Hematopoietic multipotent progenitor cell treated with erythropoietin and hydrocortisone succinate and interleukin-3 and kit ligand, for 6 days (in vitro differentiated cells): ENCODE data around the gene NPB.
A peak's percentile ranks its signal among the peaks of the same experiment; 100 is the strongest.
"Not testable (repeated sequence)": the region's sequence is repeated elsewhere in the genome, so short reads cannot be mapped to it uniquely, and the experiment has no call there.

Experiments
- DNase-seq: peaks from one replicate; pipeline ENCODE4 v3.0.0-alpha.2; 2015

The NPB gene

DNA sequence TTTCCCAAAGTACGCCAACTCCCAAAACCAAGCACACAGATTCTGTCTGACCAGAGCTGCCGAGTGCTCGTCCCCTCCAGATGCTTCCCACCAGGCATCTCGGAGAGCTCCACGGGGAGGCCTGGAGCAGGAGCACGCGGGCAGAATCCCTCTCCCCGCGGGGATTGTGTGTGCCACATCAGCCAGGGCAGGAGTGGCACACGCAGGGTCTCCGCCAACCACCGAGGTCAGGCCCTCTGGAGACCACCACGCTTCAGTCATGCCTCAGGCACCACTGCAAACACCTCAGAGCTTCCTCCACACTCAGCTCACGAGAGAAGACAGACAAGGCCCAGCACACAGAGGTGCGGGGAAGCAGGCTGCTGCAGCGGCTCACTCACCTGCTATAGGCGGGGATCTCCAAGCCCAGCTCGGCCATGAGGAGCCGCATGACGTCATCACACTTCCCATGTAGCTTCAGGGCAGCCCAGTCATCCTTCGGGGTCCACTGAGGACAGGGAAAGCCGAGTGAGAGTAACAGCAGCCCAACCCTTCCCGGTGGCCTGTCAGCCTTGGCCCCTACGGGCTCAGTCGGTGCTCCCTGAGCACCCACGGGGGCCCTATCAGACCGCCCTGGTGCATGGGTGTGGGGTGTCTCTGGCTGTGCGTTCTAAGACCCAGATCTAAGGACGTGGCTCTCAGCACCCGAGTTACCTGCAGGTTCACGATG lies 11.5 kb downstream of the NPB start:
- DNase-seq, result no peak

DNA sequence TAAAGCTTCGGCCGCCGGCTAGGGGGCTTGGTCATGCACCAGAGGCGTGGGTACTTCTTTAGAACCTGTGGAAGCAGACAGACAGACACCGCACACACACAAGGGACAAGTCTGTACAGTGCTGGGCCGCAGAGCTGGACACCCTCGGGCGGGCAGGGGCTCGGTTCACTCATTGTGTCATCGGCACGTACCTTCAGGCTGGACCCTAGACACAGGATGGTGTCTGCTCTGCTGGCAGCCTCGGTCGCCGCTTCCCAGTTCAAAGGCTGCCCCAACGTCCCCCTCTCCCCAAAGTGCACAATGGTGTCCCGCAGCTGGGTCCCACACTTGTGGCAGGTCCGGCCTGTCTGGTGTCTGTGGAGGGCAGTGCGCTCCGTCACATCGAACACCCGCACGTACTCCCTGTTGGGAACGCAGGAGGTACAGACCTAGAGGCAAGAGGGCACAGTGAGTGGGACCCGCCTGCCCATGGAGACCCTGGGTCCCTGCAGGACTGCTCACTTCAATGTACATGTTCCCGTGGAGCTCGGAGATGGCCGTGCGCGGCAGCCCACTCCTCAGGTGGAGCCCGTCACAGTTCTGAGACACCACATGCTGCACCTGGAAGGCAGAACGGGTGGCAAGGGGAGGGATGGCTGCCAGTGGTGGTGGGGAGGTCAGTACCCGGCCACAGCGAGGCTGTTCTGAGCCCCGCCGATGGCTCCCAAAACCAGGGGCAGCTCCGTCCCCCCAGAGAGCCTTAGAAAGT lies 12.2 kb downstream of the NPB start:
- no peak for DNase-seq

DNA sequence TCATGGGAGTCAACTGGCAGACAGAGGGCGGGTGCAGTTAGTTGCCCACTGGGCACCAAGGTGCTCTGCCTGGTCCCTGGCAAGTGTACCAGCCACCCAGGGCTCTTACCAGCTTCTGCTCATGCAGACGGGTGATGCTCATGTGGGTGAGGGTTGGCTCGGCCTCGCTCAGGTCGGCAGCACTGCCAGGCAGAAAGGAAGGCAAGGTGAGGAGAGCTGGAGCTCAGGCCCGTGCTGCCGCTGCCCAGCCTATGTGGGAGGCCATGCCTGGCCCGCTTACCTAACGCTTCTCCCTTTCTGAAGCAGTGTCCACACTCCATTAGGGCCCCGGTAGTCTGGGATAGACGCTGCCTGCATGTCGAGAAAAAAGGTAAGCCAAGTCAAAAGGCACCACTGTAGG lies 13.3 kb downstream of the NPB start:
- no peak for DNase-seq

DNA sequence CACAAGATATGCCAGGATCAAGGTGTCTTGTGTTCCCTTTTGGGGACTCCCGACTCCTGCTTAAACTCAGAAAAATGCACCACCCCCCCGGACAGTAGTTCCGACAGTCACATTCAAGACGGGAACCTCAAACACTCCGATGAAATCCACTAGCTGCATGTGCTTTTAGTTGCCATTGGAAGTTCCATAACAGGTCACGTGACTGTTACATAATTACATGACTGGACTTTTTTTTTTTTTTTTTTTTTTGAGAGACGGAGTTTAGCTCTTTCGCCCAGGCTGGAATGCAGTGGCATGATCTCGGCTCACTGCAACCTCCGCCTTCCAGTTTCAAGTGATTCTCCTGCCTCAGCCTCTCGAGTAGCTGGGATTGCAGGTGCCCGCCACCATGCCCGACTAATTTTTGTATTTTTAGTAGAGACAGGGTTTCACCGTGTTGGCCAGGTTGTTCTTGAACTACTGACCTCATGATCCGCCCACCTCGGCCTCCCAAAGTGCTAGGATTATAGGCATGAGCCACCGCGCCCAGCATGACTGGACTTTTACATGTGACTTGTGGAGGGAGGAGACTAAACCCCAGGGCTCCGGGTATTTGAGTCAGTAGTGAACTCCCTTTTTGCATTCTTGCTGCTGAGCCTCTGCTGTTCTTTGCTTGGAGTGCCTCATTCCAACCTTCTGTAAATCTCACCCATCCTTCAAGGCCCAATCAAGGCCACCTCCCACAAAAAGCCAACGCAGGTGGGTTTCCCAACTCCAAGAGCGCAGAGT lies 14.4 kb downstream of the NPB start:
- peak; percentile 65 for DNase-seq

DNA sequence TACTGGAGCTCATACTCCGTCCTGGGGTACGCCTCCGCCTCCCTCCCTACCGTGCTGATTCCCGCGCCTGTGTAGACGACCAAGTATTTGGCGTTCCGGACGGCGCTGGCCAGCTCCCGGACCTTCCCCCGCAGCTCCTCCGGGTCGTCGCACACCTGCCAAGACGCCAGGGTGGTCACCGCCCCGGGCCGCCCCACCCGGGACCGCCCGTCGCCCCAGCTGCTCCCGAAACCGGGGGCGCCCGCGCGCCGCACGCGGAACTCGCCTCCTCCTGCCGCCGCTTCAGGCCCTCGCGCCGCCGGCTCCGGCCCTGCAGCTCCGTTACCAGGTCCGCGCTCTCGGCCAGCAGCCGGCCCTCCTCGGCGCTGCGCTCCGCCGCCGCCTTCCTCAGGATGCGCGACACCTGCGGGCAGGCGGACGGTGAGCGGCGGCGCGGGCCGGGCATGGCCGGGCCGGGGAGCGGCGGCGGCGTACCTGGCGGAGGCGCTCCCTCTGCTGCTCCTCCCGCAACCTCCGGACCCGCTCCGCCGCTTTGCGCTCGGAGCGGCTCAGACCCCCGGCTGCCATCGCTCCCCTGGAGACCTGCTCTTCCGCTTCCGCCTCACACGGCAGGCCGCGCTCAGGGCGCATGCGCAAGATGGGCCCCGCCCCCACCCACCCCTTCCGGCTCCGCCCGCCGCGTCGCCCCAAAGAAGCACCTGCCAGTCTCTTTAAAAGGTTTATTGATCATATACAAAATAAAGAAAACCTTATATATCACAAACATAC lies 15.7 kb downstream of the NPB start, which contains the start of gene SIRT7:
Gene SIRT7 (minus strand): TSS at position 612 of the 768 bp plus-strand sequence. CDS start 45 bp downstream, at position 567.
- DNase-seq, result peak; percentile 89

GRCh38 chr17:81918333-81918669 lies 16.3 kb downstream of the NPB start:
- not testable (repeated sequence) for DNase-seq

DNA sequence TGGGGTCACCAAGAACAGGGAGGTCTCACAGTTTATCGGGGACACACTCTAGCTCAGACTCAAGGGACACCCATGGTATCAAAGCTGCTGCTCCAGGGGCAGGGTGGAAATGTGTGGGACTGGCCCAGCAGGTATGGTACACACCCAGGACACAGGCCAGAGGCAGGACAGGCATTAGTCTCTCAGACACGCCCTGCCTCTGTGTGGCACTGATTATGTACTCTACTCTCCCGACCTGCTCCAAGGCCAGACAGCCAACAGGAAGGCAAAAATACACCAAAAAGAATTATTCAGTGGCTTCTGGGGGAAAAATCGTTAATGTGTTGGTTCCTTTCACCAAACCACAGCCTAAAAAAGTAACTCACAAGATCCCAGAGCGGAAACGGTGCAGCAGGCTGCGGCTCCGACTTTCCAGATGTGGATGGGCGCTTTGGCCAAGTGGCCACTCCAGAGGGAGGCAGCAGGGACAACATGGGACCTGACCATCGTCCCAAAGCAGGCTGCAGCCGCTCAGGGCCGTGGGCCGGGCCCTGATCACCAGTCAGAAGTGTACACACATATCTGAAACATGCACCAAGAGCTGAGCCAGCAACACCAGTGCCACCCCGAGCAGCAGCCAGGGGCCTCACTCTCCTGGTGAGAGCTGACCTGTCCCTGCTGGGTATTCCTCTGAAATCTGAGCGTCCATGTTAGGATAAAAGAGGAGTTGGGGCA lies 17.0 kb downstream of the NPB start:
- peak; percentile 74 for DNase-seq

DNA sequence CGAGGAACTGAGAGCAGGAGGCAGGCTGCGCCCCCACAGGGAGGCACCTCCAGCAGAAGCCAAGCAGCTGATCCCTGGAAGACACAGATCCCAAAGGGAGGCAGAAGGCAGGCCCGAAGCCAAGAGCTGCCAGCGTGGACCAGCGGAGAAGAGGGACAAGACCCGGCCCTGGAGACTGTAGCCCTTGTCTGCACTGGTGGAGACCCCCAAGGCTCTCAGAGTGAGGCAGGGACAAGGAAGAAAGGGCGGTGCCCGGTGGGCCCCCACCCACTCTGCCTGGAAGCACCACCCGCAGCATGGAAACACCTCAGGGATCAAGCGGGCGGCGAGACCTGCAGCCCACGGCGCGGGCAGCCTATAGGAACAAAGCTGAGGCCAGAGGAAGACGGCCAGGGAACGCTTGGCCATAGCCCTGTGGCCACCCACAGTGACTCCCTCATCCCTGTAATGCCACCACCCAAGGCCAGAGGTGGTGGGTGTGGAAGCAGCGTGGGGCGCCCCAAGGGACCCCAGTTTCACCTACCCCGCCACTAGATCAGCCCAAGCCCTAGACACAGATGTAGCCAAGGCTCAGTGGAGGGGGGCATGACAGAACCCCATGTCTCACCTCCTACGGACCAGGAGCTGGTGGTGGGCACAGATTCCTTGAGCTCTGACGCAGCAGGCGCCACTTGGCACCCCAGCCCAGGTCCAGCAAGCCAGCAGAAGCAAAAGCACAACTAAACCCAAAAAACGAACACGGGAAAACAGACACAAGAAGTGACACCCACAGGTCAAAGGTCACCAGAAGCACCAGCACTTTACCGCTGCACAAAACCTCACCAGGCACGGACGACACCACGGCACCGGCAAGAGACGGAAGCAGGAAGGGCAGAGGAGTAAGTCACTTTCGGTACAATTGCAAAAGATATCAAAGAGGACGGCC lies 18.8 kb downstream of the NPB start:
- DNase-seq, result no peak

DNA sequence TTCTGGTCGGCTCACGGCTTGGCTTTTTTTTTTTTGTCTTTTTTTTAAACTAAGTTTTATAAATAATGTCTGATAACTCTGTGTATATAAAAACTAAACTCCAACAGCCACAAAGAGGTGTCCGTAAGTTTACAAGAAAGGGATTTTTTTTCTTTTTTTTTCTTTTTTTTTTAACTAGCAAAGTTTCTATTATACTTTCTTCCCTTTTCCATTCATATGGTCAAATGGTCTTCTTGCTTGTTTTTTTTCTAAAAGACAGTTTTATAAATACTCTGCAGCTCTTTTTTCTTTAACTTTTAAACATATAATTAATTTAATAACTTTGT lies 19.5 kb downstream of the NPB start:
- no peak for DNase-seq

DNA sequence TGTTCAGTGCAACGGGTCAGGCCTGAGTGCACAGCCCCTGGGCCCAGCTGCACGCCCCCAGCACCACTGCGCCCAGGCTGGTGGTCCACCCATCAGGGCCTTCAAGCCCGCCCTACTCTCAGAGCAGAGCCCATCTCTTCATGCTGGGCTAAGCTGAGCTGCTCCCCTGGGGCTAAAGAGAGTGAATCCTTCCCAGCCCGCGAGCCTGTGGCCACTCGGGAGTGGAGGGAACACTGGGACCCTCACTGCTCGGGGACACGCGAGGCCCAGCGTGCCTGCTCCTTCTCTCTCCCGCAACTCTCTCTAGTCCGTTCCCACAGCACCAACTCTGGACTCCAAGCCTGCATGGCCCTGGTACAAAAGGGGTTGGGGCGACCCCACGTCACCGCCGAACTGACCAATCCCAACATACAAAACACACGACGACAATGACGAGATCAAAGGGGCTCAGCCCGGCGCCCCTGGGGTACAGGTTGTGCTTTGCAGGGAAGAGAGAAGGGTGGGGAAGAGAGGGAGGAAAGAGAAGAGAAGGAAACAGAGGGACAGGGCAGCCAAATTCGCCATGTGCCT lies 20.0 kb downstream of the NPB start:
- no peak for DNase-seq

DNA sequence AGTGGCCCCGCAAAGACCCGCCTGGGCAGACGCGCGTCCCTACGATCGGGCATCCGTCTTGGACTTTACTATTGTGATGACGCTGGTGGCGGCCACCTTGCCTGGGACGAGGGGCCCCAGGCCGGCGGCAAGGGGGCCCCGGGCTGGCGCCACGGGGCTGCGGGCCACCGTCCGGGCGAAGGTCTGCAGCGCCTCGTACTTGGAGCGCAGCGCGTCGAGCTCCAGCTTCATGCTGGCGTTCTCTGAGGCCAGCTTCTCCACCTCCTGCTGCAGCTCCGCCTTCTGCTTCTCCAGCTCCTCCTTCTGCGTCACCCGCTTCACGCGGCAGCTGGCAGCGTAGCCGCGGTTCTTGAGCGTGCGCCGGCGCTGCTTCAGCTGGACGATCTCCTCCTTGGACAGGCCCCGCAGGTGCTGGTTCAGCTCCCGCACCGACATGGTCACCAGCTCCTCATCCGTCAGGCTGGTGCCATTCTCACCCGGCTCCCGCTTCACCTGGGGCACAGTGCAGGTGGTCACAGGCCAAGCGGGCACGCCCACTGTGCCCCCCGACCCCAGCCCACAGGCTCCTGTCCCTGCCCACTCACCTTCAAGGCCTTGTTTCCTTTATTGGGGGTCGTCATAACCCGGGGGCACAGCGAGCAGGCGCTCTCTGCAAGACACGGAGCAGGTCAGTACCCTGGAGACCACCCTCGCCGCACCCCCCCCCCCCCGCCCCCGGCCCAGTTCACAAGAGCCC lies 20.7 kb downstream of the NPB start:
- no peak for DNase-seq

GRCh38 chr17:81923302-81924260 lies 21.5 kb downstream of the NPB start:
- DNase-seq, result peak; percentile 97

GRCh38 chr17:81924557-81925532 lies 22.8 kb downstream of the NPB start:
- DNase-seq, result peak; percentile 52

DNA sequence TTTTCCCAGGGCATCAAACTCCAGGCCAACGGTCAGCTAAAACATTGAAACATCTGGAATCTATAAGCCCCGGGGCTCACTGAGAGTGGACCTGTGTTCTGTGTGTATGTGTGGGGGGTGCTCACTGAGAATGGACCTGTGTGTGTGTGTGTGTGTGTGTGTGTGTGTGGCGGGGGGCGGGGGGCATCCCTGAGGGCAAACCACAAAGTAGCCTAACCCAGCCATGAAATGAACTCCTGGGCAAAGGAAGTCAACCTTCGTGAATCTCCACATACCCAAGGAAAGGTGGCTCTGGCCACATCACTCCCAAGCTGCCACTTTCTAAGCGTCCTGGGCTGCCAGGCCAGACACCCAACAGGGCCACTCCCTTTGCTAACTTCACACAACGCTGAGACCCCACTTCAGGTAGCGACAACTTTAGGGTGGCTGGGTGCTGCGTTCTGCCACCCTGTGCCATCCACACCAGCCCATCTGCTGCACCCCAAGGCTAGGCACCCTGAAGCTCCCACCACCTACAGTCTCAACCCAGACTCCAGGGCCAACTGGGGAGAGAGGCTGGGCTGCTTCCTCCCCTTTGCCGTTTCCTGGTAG lies 23.9 kb downstream of the NPB start:
- no peak for DNase-seq

- DNase-seq, result peak; percentile 83
These were observed 24.6 kb downstream of the NPB start for GRCh38 chr17:81926451-81927151.

GRCh38 chr17:81927152-81927652 lies 25.2 kb downstream of the NPB start:
- no peak for DNase-seq
